ENCODE measurements around the gene SENP3.

SENP3 gene

DNA sequence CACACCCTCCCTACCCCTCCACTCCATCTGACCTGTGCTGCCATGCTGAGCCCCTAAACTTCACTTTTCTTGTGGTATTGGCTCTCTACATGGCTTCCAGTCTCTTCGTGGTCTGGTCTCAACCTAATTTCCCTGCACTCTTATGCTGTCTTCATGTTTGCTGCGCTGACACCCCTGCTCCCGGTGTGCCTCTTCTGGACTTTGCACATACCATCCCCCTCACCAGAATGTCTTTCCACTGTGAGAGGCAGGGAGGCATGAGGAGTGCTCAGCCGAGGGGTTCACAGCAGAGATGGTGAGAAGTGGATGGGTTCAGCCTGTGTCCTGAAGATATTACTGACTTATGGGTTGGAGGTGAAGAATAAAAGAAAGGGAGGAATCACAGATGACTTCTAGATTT is 10.3 kb upstream of the SENP3 start (continued):
- TF ChIP-seq, protein P1, sequence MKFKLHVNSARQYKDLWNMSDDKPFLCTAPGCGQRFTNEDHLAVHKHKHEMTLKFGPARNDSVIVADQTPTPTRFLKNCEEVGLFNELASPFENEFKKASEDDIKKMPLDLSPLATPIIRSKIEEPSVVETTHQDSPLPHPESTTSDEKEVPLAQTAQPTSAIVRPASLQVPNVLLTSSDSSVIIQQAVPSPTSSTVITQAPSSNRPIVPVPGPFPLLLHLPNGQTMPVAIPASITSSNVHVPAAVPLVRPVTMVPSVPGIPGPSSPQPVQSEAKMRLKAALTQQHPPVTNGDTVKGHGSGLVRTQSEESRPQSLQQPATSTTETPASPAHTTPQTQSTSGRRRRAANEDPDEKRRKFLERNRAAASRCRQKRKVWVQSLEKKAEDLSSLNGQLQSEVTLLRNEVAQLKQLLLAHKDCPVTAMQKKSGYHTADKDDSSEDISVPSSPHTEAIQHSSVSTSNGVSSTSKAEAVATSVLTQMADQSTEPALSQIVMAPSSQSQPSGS (tag by site-specific recombination; IDR thresholded peaks at IDR 0.05; ENCODE audit: low read depth) = no peak
- no peak for TF ChIP-seq ZNF223 (tag by site-specific recombination; IDR thresholded peaks at IDR 0.05)
- TF ChIP-seq ZNF623 (tag by site-specific recombination; IDR thresholded peaks at IDR 0.05) = no peak
- TF ChIP-seq ZNF510 (tag by site-specific recombination; IDR thresholded peaks at IDR 0.05; ENCODE audit: insufficient replicate concordance) = no peak
- TF ChIP-seq, protein P2, sequence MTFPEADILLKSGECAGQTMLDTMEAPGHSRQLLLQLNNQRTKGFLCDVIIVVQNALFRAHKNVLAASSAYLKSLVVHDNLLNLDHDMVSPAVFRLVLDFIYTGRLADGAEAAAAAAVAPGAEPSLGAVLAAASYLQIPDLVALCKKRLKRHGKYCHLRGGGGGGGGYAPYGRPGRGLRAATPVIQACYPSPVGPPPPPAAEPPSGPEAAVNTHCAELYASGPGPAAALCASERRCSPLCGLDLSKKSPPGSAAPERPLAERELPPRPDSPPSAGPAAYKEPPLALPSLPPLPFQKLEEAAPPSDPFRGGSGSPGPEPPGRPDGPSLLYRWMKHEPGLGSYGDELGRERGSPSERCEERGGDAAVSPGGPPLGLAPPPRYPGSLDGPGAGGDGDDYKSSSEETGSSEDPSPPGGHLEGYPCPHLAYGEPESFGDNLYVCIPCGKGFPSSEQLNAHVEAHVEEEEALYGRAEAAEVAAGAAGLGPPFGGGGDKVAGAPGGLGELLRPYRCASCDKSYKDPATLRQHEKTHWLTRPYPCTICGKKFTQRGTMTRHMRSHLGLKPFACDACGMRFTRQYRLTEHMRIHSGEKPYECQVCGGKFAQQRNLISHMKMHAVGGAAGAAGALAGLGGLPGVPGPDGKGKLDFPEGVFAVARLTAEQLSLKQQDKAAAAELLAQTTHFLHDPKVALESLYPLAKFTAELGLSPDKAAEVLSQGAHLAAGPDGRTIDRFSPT (tag by site-specific recombination; IDR thresholded peaks at IDR 0.05) = no peak
- TF ChIP-seq, protein P3, sequence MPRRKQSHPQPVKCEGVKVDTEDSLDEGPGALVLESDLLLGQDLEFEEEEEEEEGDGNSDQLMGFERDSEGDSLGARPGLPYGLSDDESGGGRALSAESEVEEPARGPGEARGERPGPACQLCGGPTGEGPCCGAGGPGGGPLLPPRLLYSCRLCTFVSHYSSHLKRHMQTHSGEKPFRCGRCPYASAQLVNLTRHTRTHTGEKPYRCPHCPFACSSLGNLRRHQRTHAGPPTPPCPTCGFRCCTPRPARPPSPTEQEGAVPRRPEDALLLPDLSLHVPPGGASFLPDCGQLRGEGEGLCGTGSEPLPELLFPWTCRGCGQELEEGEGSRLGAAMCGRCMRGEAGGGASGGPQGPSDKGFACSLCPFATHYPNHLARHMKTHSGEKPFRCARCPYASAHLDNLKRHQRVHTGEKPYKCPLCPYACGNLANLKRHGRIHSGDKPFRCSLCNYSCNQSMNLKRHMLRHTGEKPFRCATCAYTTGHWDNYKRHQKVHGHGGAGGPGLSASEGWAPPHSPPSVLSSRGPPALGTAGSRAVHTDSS (tag by site-specific recombination; IDR thresholded peaks at IDR 0.05) = no peak
- TF ChIP-seq KLF7 (tag by site-specific recombination; IDR thresholded peaks at IDR 0.05; ENCODE audit: borderline replicate concordance) = no peak
- TF ChIP-seq GLIS2 (tag by site-specific recombination; IDR thresholded peaks at IDR 0.05) = no peak
- no peak for TF ChIP-seq ZFHX2 (tag by site-specific recombination; conservative IDR thresholded peaks at IDR 0.05)

DNA sequence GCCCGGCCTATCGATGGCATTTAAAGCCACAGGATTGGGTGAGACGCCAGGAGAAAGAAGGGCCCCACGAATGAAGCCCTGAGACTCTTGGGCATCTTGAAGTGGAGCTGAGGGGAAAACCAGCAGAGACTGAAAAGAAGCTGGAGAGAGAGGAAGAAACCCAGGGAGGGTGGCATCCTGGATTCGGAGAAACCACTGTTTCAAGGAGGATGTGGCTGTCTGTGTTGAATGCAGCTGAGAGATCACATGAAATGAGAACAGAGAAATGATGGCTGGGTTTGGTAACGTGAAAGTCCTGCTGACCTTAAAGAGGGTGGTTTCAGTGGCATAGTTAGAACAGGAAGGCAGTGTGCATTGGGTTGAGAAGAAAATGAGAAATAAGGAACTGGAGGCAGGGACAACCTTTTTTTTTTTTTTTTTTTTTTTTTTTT is 9.1 kb upstream of the SENP3 start:
- Histone ChIP-seq H3K4me1 (ENCODE audit: control insufficient read depth, insufficient read depth, low read length) (peaks cover 3% of the 10 kb centered on the region; the same call in 1 of the 2 replicates), H3K9me3 (ENCODE audit: control insufficient read depth, insufficient read depth, low read depth, low read length) (no peaks in the 10 kb centered on the region), H3K36me3 (ENCODE audit: control insufficient read depth in 2 of 2, insufficient read depth in 1 of 2, low read length in 2 of 2) (no peaks in the 10 kb centered on the region), H3K27ac (ENCODE audit: extremely low read depth, low read depth, low read length) (no peak overlapping the region), H3K4me3 (ENCODE audit: low read depth, low read length) (no peak overlapping the region)
- CTCF ChIA-PET = interaction anchor here (0.7 to 3.5 kb wide), 6 partner anchors 8 to 607 kb away, joined by 3 to 18 read pairs (median 4); no protein-coding TSS in a partner anchor
- POLR2A ChIA-PET = no interaction called here
- TF ChIP-seq, protein P4, sequence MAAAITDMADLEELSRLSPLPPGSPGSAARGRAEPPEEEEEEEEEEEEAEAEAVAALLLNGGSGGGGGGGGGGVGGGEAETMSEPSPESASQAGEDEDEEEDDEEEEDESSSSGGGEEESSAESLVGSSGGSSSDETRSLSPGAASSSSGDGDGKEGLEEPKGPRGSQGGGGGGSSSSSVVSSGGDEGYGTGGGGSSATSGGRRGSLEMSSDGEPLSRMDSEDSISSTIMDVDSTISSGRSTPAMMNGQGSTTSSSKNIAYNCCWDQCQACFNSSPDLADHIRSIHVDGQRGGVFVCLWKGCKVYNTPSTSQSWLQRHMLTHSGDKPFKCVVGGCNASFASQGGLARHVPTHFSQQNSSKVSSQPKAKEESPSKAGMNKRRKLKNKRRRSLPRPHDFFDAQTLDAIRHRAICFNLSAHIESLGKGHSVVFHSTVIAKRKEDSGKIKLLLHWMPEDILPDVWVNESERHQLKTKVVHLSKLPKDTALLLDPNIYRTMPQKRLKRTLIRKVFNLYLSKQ (tag by site-specific recombination; IDR thresholded peaks at IDR 0.05; ENCODE audit: borderline replicate concordance) = no peak
- TF ChIP-seq, protein P5, sequence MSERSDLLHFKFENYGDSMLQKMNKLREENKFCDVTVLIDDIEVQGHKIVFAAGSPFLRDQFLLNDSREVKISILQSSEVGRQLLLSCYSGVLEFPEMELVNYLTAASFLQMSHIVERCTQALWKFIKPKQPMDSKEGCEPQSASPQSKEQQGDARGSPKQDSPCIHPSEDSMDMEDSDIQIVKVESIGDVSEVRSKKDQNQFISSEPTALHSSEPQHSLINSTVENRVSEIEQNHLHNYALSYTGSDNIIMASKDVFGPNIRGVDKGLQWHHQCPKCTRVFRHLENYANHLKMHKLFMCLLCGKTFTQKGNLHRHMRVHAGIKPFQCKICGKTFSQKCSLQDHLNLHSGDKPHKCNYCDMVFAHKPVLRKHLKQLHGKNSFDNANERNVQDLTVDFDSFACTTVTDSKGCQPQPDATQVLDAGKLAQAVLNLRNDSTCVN (tag by site-specific recombination; optimal IDR thresholded peaks at IDR 0.05) = no peak
- TF ChIP-seq ZNF211 (tag by site-specific recombination; IDR thresholded peaks at IDR 0.05; ENCODE audit: low read depth) (no peak), ZNF169 (tag by site-specific recombination; IDR thresholded peaks at IDR 0.05) (no peak), YY2 (tag by site-specific recombination; IDR thresholded peaks at IDR 0.05) (no peak), ZNF768 (tag by site-specific recombination; IDR thresholded peaks at IDR 0.05) (no peak)
- TF ChIP-seq, protein P6, sequence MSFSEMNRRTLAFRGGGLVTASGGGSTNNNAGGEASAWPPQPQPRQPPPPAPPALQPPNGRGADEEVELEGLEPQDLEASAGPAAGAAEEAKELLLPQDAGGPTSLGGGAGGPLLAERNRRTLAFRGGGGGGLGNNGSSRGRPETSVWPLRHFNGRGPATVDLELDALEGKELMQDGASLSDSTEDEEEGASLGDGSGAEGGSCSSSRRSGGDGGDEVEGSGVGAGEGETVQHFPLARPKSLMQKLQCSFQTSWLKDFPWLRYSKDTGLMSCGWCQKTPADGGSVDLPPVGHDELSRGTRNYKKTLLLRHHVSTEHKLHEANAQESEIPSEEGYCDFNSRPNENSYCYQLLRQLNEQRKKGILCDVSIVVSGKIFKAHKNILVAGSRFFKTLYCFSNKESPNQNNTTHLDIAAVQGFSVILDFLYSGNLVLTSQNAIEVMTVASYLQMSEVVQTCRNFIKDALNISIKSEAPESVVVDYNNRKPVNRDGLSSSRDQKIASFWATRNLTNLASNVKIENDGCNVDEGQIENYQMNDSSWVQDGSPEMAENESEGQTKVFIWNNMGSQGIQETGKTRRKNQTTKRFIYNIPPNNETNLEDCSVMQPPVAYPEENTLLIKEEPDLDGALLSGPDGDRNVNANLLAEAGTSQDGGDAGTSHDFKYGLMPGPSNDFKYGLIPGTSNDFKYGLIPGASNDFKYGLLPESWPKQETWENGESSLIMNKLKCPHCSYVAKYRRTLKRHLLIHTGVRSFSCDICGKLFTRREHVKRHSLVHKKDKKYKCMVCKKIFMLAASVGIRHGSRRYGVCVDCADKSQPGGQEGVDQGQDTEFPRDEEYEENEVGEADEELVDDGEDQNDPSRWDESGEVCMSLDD (tag by site-specific recombination; IDR thresholded peaks at IDR 0.05) = no peak
- TF ChIP-seq, protein P7, sequence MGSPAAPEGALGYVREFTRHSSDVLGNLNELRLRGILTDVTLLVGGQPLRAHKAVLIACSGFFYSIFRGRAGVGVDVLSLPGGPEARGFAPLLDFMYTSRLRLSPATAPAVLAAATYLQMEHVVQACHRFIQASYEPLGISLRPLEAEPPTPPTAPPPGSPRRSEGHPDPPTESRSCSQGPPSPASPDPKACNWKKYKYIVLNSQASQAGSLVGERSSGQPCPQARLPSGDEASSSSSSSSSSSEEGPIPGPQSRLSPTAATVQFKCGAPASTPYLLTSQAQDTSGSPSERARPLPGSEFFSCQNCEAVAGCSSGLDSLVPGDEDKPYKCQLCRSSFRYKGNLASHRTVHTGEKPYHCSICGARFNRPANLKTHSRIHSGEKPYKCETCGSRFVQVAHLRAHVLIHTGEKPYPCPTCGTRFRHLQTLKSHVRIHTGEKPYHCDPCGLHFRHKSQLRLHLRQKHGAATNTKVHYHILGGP (tag by site-specific recombination; IDR thresholded peaks at IDR 0.05) = no peak
- TF ChIP-seq, protein P2 (tag by site-specific recombination; IDR thresholded peaks at IDR 0.05) = no peak

All from HEK293 (cell line).